CD4-positive, CD25-positive, alpha-beta regulatory T cell (primary cell): ENCODE measurements around the gene FKBP15. TPM values are rescaled to one million over a fixed set of nuclear protein-coding genes. Genes with fewer than 3 reads are reported as not detected.
A peak's percentile ranks its signal among the peaks of the same experiment; 100 is the strongest.
"Not testable (repeated sequence)": the region's sequence is repeated elsewhere in the genome, so short reads cannot be mapped to it uniquely, and the experiment has no call there.

Experiments
- ATAC-seq, 2 donors: fragments of 150-1000 bp; cut with Tn5 transposase; one replicate each; pipeline ENCODE4 v1.10.0; 2021; ENCODE audit warnings: low read depth in 2 of 2, moderate number of reproducible peaks in 2 of 2, moderate library complexity in 1 of 2
- DNase-seq, 3 donors: peaks; one replicate each; pipeline versions ENCODE4 v3.0.0 to v3.0.0-alpha.2; 2012 to 2022; ENCODE audit warnings: mixed read lengths in 1 of 3
- H3K27ac ChIP-seq: one replicate; pipeline ENCODE4 v1.7.0; 2013; ENCODE audit warnings: mild to moderate bottlenecking, low read length; ENCODE audit not compliant: insufficient read depth, poor library complexity, severe bottlenecking
- H3K27me3 ChIP-seq: one replicate; pipeline ENCODE4 v1.7.0; 2013; ENCODE audit warnings: low read length; ENCODE audit not compliant: control insufficient read depth, insufficient read depth
- H3K36me3 ChIP-seq: one replicate; pipeline ENCODE4 v1.7.0; 2013; ENCODE audit warnings: mild to moderate bottlenecking, low read length, moderate library complexity; ENCODE audit not compliant: control insufficient read depth, insufficient read depth
- H3K4me1 ChIP-seq: 2 replicates; pipeline ENCODE4 v1.7.0; 2013; ENCODE audit warnings: mild to moderate bottlenecking, low read length; ENCODE audit not compliant: insufficient read depth, control insufficient read depth, poor library complexity, severe bottlenecking
- H3K4me3 ChIP-seq: one replicate; pipeline ENCODE4 v1.7.0; 2013; ENCODE audit warnings: low read depth, mild to moderate bottlenecking, low read length, moderate library complexity
- H3K9me3 ChIP-seq, 2 experiments: 1 replicate in 1 of 2; 2 replicates in 1 of 2; pipeline ENCODE4 v1.7.0; 2013; ENCODE audit warnings: low read length in 2 of 2, mild to moderate bottlenecking in 1 of 2, moderate library complexity in 1 of 2; ENCODE audit not compliant: control insufficient read depth in 2 of 2
- H3K27ac Mint-ChIP-seq, 3 donors: one replicate each; pipeline ENCODE4 v1.8.0; 2020 to 2022; ENCODE audit warnings: mild to moderate bottlenecking in 3 of 3, mixed read lengths in 3 of 3, moderate library complexity in 2 of 3
- H3K27me3 Mint-ChIP-seq: one replicate; pipeline ENCODE4 v1.8.0; 2022; ENCODE audit warnings: mild to moderate bottlenecking, mixed read lengths
- H3K36me3 Mint-ChIP-seq: one replicate; pipeline ENCODE4 v1.8.0; 2020; ENCODE audit warnings: mixed read lengths
- H3K4me1 Mint-ChIP-seq, 4 donors: one replicate each; pipeline ENCODE4 v1.8.0; 2020 to 2022; ENCODE audit warnings: mixed read lengths in 4 of 4, mild to moderate bottlenecking in 1 of 4
- H3K4me3 Mint-ChIP-seq, 4 donors: one replicate each; pipeline ENCODE4 v1.8.0; 2020 to 2022; ENCODE audit warnings: mild to moderate bottlenecking in 4 of 4, mixed read lengths in 4 of 4, moderate library complexity in 3 of 4
- H3K9me3 Mint-ChIP-seq, 7 donors: one replicate each; pipeline ENCODE4 v1.8.0; 2020 to 2022; ENCODE audit warnings: mixed read lengths in 7 of 7, mild to moderate bottlenecking in 3 of 7, moderate library complexity in 2 of 7
- polyA plus RNA-seq, 4 donors: library from polyadenylated mRNA; unstranded; fragments of 300-500 nt; fragmentation: Illumina TruSeq; gene quantifications; one replicate each; pipeline ENCODE4 v1.2.3, GENCODE V29; 2021
- total RNA-seq: library from RNA; stranded (reverse); gene quantifications from one replicate; pipeline ENCODE4 v1.2.3, GENCODE V29; 2022

FKBP15 gene
- total and polyA plus RNA-seq, 5 donors from 2014 or later, result 7.1 to 24.9 (median 9.2) TPM

DNA sequence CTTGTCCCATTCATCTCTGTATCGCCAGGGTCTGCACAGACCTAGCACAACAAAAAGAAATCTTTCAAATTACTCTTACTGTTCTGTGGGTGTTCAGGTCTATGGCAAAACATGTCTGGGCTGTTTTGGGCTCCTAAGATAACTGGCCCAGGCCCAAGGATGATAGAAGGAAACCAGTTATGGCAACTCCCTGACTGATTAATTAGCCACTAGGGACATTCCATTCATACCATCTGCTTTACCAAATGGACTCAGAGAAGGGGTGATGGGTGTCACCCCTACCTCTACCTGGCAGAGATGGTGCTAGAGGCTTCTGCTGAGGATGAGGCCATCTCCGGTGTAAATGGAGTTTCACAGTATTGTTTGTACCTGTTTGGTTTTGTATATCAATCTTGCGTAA, 68.4 kb downstream of the FKBP15 start:
- no peaks in the 10 kb centered on the region for H3K9me3 ChIP-seq
- H3K4me3 ChIP-seq, result no peak overlapping the region
- H3K27me3 ChIP-seq, result no peaks in the 10 kb centered on the region
- H3K4me1 ChIP-seq, result peaks cover 27% of the 10 kb centered on the region
- Mint-ChIP-seq H3K4me3 (peak overlapping the region; percentile 70 to 87 (median 86)), H3K27ac (peak overlapping the region in 2 of 3 donors; percentile 72 to 83), H3K9me3 (peaks cover 0 to 2% (median 0%) of the 10 kb centered on the region in 7 donors), H3K4me1 (peaks cover 4 to 45% (median 31%) of the 10 kb centered on the region in 4 donors), H3K36me3 (peaks cover 4% of the 10 kb centered on the region), H3K27me3 (peaks cover 11% of the 10 kb centered on the region)
- H3K36me3 ChIP-seq, result no peaks in the 10 kb centered on the region
- no peak overlapping the region for H3K27ac ChIP-seq
- DNase-seq (peak in 1 of 3 donors; percentile 26), ATAC-seq (no peak)

DNA sequence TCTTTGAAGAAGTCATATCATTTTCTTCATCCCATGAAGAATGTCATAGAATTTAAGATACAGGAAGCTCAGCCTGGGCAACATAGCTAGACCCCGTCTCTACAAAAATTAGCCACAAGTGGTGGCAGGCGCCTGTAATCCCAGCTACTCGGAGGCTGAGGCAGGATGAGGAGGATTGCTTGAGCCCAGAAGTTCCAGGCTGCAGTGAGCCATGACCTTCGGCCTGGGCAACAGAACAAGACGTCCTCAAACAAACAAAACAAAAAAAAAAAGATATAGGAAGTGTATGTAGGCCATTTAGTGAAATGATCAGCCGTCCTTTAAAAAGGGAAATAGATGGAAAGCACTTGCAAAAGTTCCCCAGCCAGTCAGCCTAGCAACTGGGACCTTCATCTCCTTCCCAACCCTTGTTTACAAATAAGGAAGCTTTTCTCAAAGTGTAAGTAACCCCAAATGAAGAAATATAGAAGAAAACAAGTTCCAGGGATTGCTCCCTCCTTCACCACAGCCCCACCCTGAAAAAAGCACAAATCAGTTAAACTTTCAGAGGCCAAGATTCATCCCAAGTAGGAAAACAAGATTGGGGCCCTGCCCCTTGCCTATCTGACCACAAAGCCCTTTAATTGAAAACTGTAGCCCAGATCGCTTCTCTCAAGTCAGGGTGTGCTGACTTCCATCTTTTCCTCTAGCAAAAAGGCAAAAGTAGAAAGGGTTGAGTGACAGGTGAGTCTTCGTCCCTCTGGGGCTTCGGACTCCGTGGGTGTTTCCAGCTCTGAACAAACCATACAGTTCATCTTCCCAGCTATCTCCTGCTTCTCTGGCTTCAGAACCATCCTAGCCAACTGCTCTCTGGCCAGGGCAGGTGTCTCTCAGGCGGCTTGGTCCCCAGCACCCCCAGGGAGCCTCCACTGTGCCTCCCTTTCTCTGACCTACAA, 69.1 kb downstream of the FKBP15 start:
- no peaks in the 10 kb centered on the region for H3K27me3 ChIP-seq
- Mint-ChIP-seq H3K27me3 (peaks cover 11% of the 10 kb centered on the region), H3K27ac (peak overlapping the region; percentile 57 to 83 (median 72)), H3K9me3 (peaks cover 0 to 2% (median 0%) of the 10 kb centered on the region in 7 donors), H3K36me3 (peaks cover 4% of the 10 kb centered on the region), H3K4me1 (peaks cover 4 to 45% (median 31%) of the 10 kb centered on the region in 4 donors), H3K4me3 (peak overlapping the region; percentile 70 to 87 (median 86))
- no peaks in the 10 kb centered on the region for H3K36me3 ChIP-seq
- no peaks in the 10 kb centered on the region for H3K9me3 ChIP-seq
- ATAC-seq (no peak), DNase-seq (no peak)
- H3K27ac ChIP-seq, result no peak overlapping the region
- H3K4me3 ChIP-seq, result peak overlapping the region; percentile 78
- H3K4me1 ChIP-seq, result peaks cover 27% of the 10 kb centered on the region

GRCh38 chr9:113150670-113151611, 70.1 kb downstream of the FKBP15 start, which contains the start of gene SLC31A2:
TSS of gene SLC31A2 (plus strand) at chr9:113151007. CDS start at chr9:113151075, 68 bp downstream.
- Mint-ChIP-seq H3K27ac (peak within 1 kb of the TSS; percentile 55 to 83 (median 57)), H3K27me3 (peaks cover 17% of the 10 kb centered on the region), H3K4me1 (peaks cover 4 to 36% (median 26%) of the 10 kb centered on the region in 4 donors), H3K4me3 (peak within 1 kb of the TSS; percentile 70 to 87 (median 86)), H3K9me3 (peaks cover 0 to 2% (median 0%) of the 10 kb centered on the region in 7 donors), H3K36me3 (peaks cover 2% of the 10 kb centered on the region)
- Histone ChIP-seq H3K9me3 (no peaks in the 10 kb centered on the region), H3K27me3 (peaks cover 2% of the 10 kb centered on the region), H3K36me3 (no peaks in the 10 kb centered on the region), H3K4me1 (peaks cover 25% of the 10 kb centered on the region), H3K27ac (no peak within 1 kb of the TSS), H3K4me3 (peak within 1 kb of the TSS; percentile 78)
- ATAC-seq (peak; percentile 95 to 96), DNase-seq (peak; percentile 78 to 87 (median 79))

- not testable (repeated sequence) for H3K4me3 ChIP-seq, DNase-seq, H3K9me3 ChIP-seq, H3K27ac ChIP-seq, H3K36me3 Mint-ChIP-seq, H3K36me3 ChIP-seq, ATAC-seq, H3K27ac Mint-ChIP-seq, H3K27me3 ChIP-seq, H3K9me3 Mint-ChIP-seq
- H3K4me1 Mint-ChIP-seq, result peaks cover 4 to 22% (median 15%) of the 10 kb centered on the region in 4 donors
- H3K27me3 Mint-ChIP-seq, result peaks cover 18% of the 10 kb centered on the region
- peak overlapping the region in 1 of 4 donors; percentile 70 for H3K4me3 Mint-ChIP-seq
- peaks cover 21% of the 10 kb centered on the region for H3K4me1 ChIP-seq
Observed at GRCh38 chr9:113149561-113149960, 71.5 kb downstream of the FKBP15 start.

GRCh38 chr9:113148781-113149510, 72.1 kb downstream of the FKBP15 start:
- H3K27me3 ChIP-seq, result peaks cover 4% of the 10 kb centered on the region

GRCh38 chr9:113148372-113148705, 72.7 kb downstream of the FKBP15 start:
- no peak overlapping the region for H3K27ac Mint-ChIP-seq
- Histone ChIP-seq H3K4me3 (no peak overlapping the region), H3K27ac (no peak overlapping the region), H3K9me3 (no peaks in the 10 kb centered on the region), H3K36me3 (no peaks in the 10 kb centered on the region), H3K4me1 (peaks cover 21% of the 10 kb centered on the region), H3K27me3 (peaks cover 4% of the 10 kb centered on the region)
- H3K4me3 Mint-ChIP-seq, result peak overlapping the region in 1 of 4 donors; percentile 15
- ATAC-seq, result no peak
- H3K27me3 Mint-ChIP-seq, result peaks cover 18% of the 10 kb centered on the region
- H3K36me3 Mint-ChIP-seq, result no peaks in the 10 kb centered on the region
- no peak for DNase-seq
- H3K9me3 Mint-ChIP-seq, result peaks cover 0 to 2% (median 0%) of the 10 kb centered on the region in 7 donors
- peaks cover 4 to 19% (median 12%) of the 10 kb centered on the region in 4 donors for H3K4me1 Mint-ChIP-seq

More at GRCh38 chr9:113148781-113149510, 72.1 kb downstream of the FKBP15 start:
- H3K4me3 ChIP-seq, result no peak overlapping the region
- H3K4me1 Mint-ChIP-seq, result peaks cover 4 to 22% (median 14%) of the 10 kb centered on the region in 4 donors
- peak overlapping the region in 1 of 4 donors; percentile 70 for H3K4me3 Mint-ChIP-seq
- no peak overlapping the region for H3K27ac Mint-ChIP-seq
- DNase-seq (no peak), ATAC-seq (no peak)
- no peaks in the 10 kb centered on the region for H3K9me3 ChIP-seq
- H3K27ac ChIP-seq, result no peak overlapping the region
- peaks cover 18% of the 10 kb centered on the region for H3K27me3 Mint-ChIP-seq
- H3K36me3 ChIP-seq, result no peaks in the 10 kb centered on the region
- H3K9me3 Mint-ChIP-seq, result peaks cover 0 to 2% (median 0%) of the 10 kb centered on the region in 7 donors
- peaks cover 21% of the 10 kb centered on the region for H3K4me1 ChIP-seq
- H3K36me3 Mint-ChIP-seq, result no peaks in the 10 kb centered on the region
